B cell (primary cell): ENCODE results near the gene PRELID1. TPM values are rescaled to one million over a fixed set of nuclear protein-coding genes. Genes with fewer than 3 reads are reported as not detected.

Source experiments
- ATAC-seq: fragments of 200-7000 bp; cut with Tn5 transposase; one replicate; pipeline ENCODE4 v1.10.0; 2021; ENCODE audit warnings: low read depth, mild to moderate bottlenecking, moderate number of reproducible peaks, moderate library complexity
- CTCF ChIA-PET: fragments of 350-600 bp; sonication (Branson Sonifier 250); formaldehyde crosslinking; loops from one replicate; lab custom pipeline; 2021; ENCODE audit warnings: antibody characterized with exemption, inconsistent platforms; lab: Charles Lee
- POLR2A ChIA-PET: fragments of 350-600 bp; sonication (Branson Sonifier 250); formaldehyde crosslinking; loops from one replicate; lab custom pipeline; 2021; ENCODE audit warnings: antibody characterized with exemption; lab: Charles Lee
- DNase-seq: peaks from one replicate; pipeline ENCODE4 v3.0.0; 2013
- H2AFZ ChIP-seq: 2 replicates; pipeline ENCODE4 v1.6.1; 2012; ENCODE audit warnings: mild to moderate bottlenecking, low read depth, low read length; ENCODE audit not compliant: insufficient read depth, poor library complexity, severe bottlenecking
- H3K27ac ChIP-seq, 2 donors: 1 replicate in 1 of 2; 2 replicates in 1 of 2; pipeline ENCODE4 v1.5.1; 2012 to 2013; ENCODE audit warnings: low read length in 2 of 2, mild to moderate bottlenecking in 2 of 2, moderate library complexity in 1 of 2
- H3K27me3 ChIP-seq, 4 experiments: fragments of 200-600 bp in 1 of 4; sonication (generic) in 1 of 4; replicated peaks in 1 of 4; 1 replicate in 2 of 4; 2 replicates in 2 of 4; pipeline versions ENCODE4 v1.6.1 to v1.7.0; 2013 to 2016; ENCODE audit warnings: low read length in 3 of 4, mild to moderate bottlenecking in 2 of 4, mixed read lengths in 1 of 4, moderate library complexity in 1 of 4; ENCODE audit not compliant: insufficient read depth in 4 of 4, control insufficient read depth in 3 of 4; ENCODE audit errors: control extremely low read depth in 1 of 4
- H3K36me3 ChIP-seq, 2 experiments: replicated peaks in 1 of 2; 1 replicate in 1 of 2; 2 replicates in 1 of 2; pipeline versions ENCODE4 v1.6.1 to v1.7.1; 2013; ENCODE audit warnings: low read length in 1 of 2; ENCODE audit not compliant: insufficient read depth in 2 of 2, control insufficient read depth in 1 of 2; ENCODE audit errors: control extremely low read depth in 1 of 2, extremely low read depth in 1 of 2
- H3K4me1 ChIP-seq, 2 donors: fragments of 200-600 bp in 1 of 2; sonication (generic) in 1 of 2; 1 replicate in 1 of 2; 2 replicates in 1 of 2; pipeline versions ENCODE4 v1.5.1 to v1.6.1; 2013 to 2017; ENCODE audit warnings: low read length in 2 of 2; ENCODE audit not compliant: control insufficient read depth in 2 of 2, insufficient read depth in 2 of 2
- H3K4me2 ChIP-seq: replicated peaks from 2 replicates; pipeline ENCODE3; 2012; ENCODE audit warnings: mild to moderate bottlenecking, low read depth, low read length; ENCODE audit not compliant: poor library complexity, severe bottlenecking
- H3K4me3 ChIP-seq, 5 experiments: fragments of 200-600 bp in 1 of 5; sonication (generic) in 1 of 5; 1 replicate in 3 of 5; 2 replicates in 2 of 5; pipeline versions ENCODE4 v1.5.1 to v1.7.0; 2011 to 2016; ENCODE audit warnings: low read length in 4 of 5, mild to moderate bottlenecking in 4 of 5, low read depth in 2 of 5, control low read depth in 1 of 5, moderate library complexity in 1 of 5; ENCODE audit not compliant: insufficient read depth in 1 of 5; ENCODE audit errors: control extremely low read depth in 1 of 5, extremely low read depth in 1 of 5
- H3K79me2 ChIP-seq: fragments of 200-600 bp; sonication (generic); one replicate; pipeline ENCODE4 v1.6.0; 2016; ENCODE audit warnings: low read length; ENCODE audit not compliant: control insufficient read depth, insufficient read depth
- H3K9ac ChIP-seq: fragments of 200-600 bp; sonication (generic); 2 replicates; pipeline ENCODE4 v1.6.1; 2017; ENCODE audit warnings: mild to moderate bottlenecking, low read length, moderate library complexity
- H3K9me3 ChIP-seq, 3 donors: one replicate each; pipeline versions ENCODE4 v1.6.1 to v1.7.1; 2013; ENCODE audit warnings: low read length in 2 of 3; ENCODE audit not compliant: control insufficient read depth in 2 of 3, insufficient read depth in 1 of 3; ENCODE audit errors: control extremely low read depth in 1 of 3
- H4K20me1 ChIP-seq: 2 replicates; pipeline ENCODE4 v1.6.0; 2012; ENCODE audit warnings: mild to moderate bottlenecking, low read length; ENCODE audit not compliant: insufficient read depth, control insufficient read depth, poor library complexity, severe bottlenecking
- H3K27ac Mint-ChIP-seq: one replicate; pipeline ENCODE4 v1.8.0; 2021; ENCODE audit warnings: mixed read lengths
- H3K27me3 Mint-ChIP-seq: one replicate; pipeline ENCODE4 v1.8.0; 2021; ENCODE audit warnings: mixed read lengths
- H3K4me1 Mint-ChIP-seq: one replicate; pipeline ENCODE4 v1.8.0; 2021; ENCODE audit warnings: mixed read lengths
- H3K4me3 Mint-ChIP-seq: one replicate; pipeline ENCODE4 v1.8.0; 2021; ENCODE audit warnings: mixed read lengths
- H3K9me3 Mint-ChIP-seq: one replicate; pipeline ENCODE4 v1.8.0; 2022; ENCODE audit warnings: mixed read lengths; ENCODE audit not compliant: insufficient read depth
- EZH2 ChIP-seq: IDR thresholded peaks from 2 replicates; pipeline ENCODE4 v1.6.1; 2012; ENCODE audit warnings: borderline replicate concordance, low read depth, mild to moderate bottlenecking, moderate library complexity, low read length; ENCODE audit not compliant: insufficient read depth, poor library complexity, severe bottlenecking
- WGBS: methylation state at CpG from one replicate; pipeline ENCODE4 v1.1.5; 2013; ENCODE audit warnings: missing lambda C conversion rate; ENCODE audit not compliant: insufficient coverage; 5-methylcytosine and 5-hydroxymethylcytosine counted together
- intact Hi-C: fragments of 100-400 bp; cut with micrococcal nuclease; formaldehyde crosslinking; loops from one replicate; pipeline ENCODE4 v1.10.0; 2022
- polyA plus RNA-seq: library from polyadenylated mRNA; depleted of rRNA; stranded (reverse); fragments of >200 nt; gene quantifications from 2 replicates; pipeline ENCODE4 v1.2.3, GENCODE V29; 2012
- total RNA-seq, 2 donors: library from RNA; stranded (reverse); fragments of 120-200 nt in 1 of 2; gene quantifications; 1 replicate in 1 of 2; 2 replicates in 1 of 2; pipeline versions ENCODE4 v1.2.3 to v1.2.4, GENCODE V29; 2013 to 2022
- TF ChIP-seq, protein P1 (sequence below): fragments of 200-600 bp; IDR thresholded peaks from one replicate; pipeline ENCODE4 v1.8.0; 2022; ENCODE audit warnings: antibody characterized with exemption, mild to moderate bottlenecking

Gene PRELID1
- total and polyA plus RNA-seq, 2 donors (not counting 1 experiment from before 2014, with no cell fraction given), result 71.7 to 86.8 TPM

- Mint-ChIP-seq H3K9me3 (no peaks in the 10 kb centered on the region), H3K27me3 (no peaks in the 10 kb centered on the region), H3K4me1 (peaks cover 69% of the 10 kb centered on the region), H3K4me3 (peak overlapping the region; percentile 13), H3K27ac (peak overlapping the region; percentile 20)
- no peaks in the 10 kb centered on the region for H3K27me3 ChIP-seq
- H3K4me1 ChIP-seq, result peaks cover 44 to 55% of the 10 kb centered on the region in 2 donors
- peaks cover 39% of the 10 kb centered on the region for H3K79me2 ChIP-seq
- H3K27ac ChIP-seq, result no peak overlapping the region
- ATAC-seq, result no peak
- no peaks in the 10 kb centered on the region for H3K9me3 ChIP-seq
- DNase-seq, result peak; percentile 5
- intact Hi-C loops, result loop anchor here (2.0 kb wide), 3 partner anchors 15 to 223 kb away; partner anchors contain the start of gene NSD1
- 20% methylated on average over 1 of the region's 1 CpG for WGBS
- peaks cover 0 to 12% of the 10 kb centered on the region in 2 experiments for H3K36me3 ChIP-seq
- POLR2A ChIA-PET, result no interaction called here
- H3K4me3 ChIP-seq, result no peak overlapping the region
- CTCF ChIA-PET, result interaction anchor here (0.7 to 7.2 kb wide), 7 partner anchors 15 to 145 kb away, joined by 3 to 60 read pairs (median 3); partner anchors contain the start of genes PRELID1 and RAB24
- no peak overlapping the region for H2AFZ ChIP-seq
- H3K9ac ChIP-seq, result no peak overlapping the region
- no peak overlapping the region for H3K4me2 ChIP-seq
- TF ChIP-seq, protein P1, sequence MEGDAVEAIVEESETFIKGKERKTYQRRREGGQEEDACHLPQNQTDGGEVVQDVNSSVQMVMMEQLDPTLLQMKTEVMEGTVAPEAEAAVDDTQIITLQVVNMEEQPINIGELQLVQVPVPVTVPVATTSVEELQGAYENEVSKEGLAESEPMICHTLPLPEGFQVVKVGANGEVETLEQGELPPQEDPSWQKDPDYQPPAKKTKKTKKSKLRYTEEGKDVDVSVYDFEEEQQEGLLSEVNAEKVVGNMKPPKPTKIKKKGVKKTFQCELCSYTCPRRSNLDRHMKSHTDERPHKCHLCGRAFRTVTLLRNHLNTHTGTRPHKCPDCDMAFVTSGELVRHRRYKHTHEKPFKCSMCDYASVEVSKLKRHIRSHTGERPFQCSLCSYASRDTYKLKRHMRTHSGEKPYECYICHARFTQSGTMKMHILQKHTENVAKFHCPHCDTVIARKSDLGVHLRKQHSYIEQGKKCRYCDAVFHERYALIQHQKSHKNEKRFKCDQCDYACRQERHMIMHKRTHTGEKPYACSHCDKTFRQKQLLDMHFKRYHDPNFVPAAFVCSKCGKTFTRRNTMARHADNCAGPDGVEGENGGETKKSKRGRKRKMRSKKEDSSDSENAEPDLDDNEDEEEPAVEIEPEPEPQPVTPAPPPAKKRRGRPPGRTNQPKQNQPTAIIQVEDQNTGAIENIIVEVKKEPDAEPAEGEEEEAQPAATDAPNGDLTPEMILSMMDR, result no peak
- no peak for TF ChIP-seq EZH2
- H4K20me1 ChIP-seq, result peaks cover 24% of the 10 kb centered on the region
Measured at GRCh38 chr5:177355868-177356168, 52.2 kb downstream of the PRELID1 start.

Other genes starting within 250 kb of the PRELID1 start
- gene FGFR4, start 216.9 kb upstream of the PRELID1 start, total RNA-seq, result 1.2 and 1.5 TPM in 2 replicates
- 2.7 and 3.4 TPM in 2 replicates for gene FGFR4, start 216.9 kb upstream of the PRELID1 start, polyA plus RNA-seq
- gene NSD1, start 170.0 kb upstream of the PRELID1 start, total RNA-seq, result 145 and 152 TPM in 2 replicates
- 10.8 and 13.7 TPM in 2 replicates for gene NSD1, start 170.0 kb upstream of the PRELID1 start, polyA plus RNA-seq
- 38.3 and 39.7 TPM in 2 replicates for gene RAB24, start 80 bp upstream of the PRELID1 start, total RNA-seq
- 147 and 235 TPM in 2 replicates for gene RAB24, start 80 bp upstream of the PRELID1 start, polyA plus RNA-seq
- gene MXD3, start 8.1 kb downstream of the PRELID1 start, total RNA-seq, result 10.8 and 11.5 TPM in 2 replicates
- 12.0 and 14.8 TPM in 2 replicates for gene MXD3, start 8.1 kb downstream of the PRELID1 start, polyA plus RNA-seq
- gene LMAN2, start 47.9 kb downstream of the PRELID1 start, total RNA-seq, result 89.4 and 99.4 TPM in 2 replicates
- gene LMAN2, start 47.9 kb downstream of the PRELID1 start, polyA plus RNA-seq, result 82.8 and 123 TPM in 2 replicates
- 85.8 and 92.6 TPM in 2 replicates for gene RGS14, start 54.1 kb downstream of the PRELID1 start, total RNA-seq
- 167 and 184 TPM in 2 replicates for gene RGS14, start 54.1 kb downstream of the PRELID1 start, polyA plus RNA-seq
- not detected in 2 replicates for gene SLC34A1, start 80.6 kb downstream of the PRELID1 start, total RNA-seq
- 0.06 TPM in 1 of 2 replicates, not detected in the other for gene SLC34A1, start 80.6 kb downstream of the PRELID1 start, polyA plus RNA-seq
- not detected in 2 replicates for gene PFN3, start 96.9 kb downstream of the PRELID1 start, total RNA-seq
- gene PFN3, start 96.9 kb downstream of the PRELID1 start, polyA plus RNA-seq, result not detected in 2 replicates
- gene F12, start 105.8 kb downstream of the PRELID1 start, total RNA-seq, result not detected in 2 replicates
- 3.1 and 6.5 TPM in 2 replicates for gene F12, start 105.8 kb downstream of the PRELID1 start, polyA plus RNA-seq
- 155 and 165 TPM in 2 replicates for gene GRK6, start 122.9 kb downstream of the PRELID1 start, total RNA-seq
- gene GRK6, start 122.9 kb downstream of the PRELID1 start, polyA plus RNA-seq, result 150 and 173 TPM in 2 replicates
- gene PRR7, start 143.0 kb downstream of the PRELID1 start, total RNA-seq, result 4.8 and 5.6 TPM in 2 replicates
- gene PRR7, start 143.0 kb downstream of the PRELID1 start, polyA plus RNA-seq, result 84.4 and 152 TPM in 2 replicates
- gene DBN1, start 169.8 kb downstream of the PRELID1 start, total RNA-seq, result 1.4 and 2.4 TPM in 2 replicates
- gene DBN1, start 169.8 kb downstream of the PRELID1 start, polyA plus RNA-seq, result 1.5 and 1.9 TPM in 2 replicates
- gene PDLIM7, start 193.8 kb downstream of the PRELID1 start, total RNA-seq, result 24.2 and 25.8 TPM in 2 replicates
- 21.2 and 23.9 TPM in 2 replicates for gene PDLIM7, start 193.8 kb downstream of the PRELID1 start, polyA plus RNA-seq
- 113 and 115 TPM in 2 replicates for gene DOK3, start 206.0 kb downstream of the PRELID1 start, total RNA-seq
- 78.4 and 103 TPM in 2 replicates for gene DOK3, start 206.0 kb downstream of the PRELID1 start, polyA plus RNA-seq
- gene DDX41, start 213.2 kb downstream of the PRELID1 start, total RNA-seq, result 110 and 111 TPM in 2 replicates
- gene DDX41, start 213.2 kb downstream of the PRELID1 start, polyA plus RNA-seq, result 150 and 168 TPM in 2 replicates